Stimulated activated CD4-positive, alpha-beta T cell treated with anti-CD3 and anti-CD28 coated beads, Interleukin-1b, Interleukin-23, amount 100 ng/mL, for 4 hours (primary cell): ENCODE results near the gene TENM4.

ENCODE experiments used
- DNase-seq, 2 donors: peaks; one replicate each; pipeline ENCODE4 v3.0.0-alpha.2; 2020; ENCODE audit warnings: low read depth in 2 of 2

Gene TENM4

DNA sequence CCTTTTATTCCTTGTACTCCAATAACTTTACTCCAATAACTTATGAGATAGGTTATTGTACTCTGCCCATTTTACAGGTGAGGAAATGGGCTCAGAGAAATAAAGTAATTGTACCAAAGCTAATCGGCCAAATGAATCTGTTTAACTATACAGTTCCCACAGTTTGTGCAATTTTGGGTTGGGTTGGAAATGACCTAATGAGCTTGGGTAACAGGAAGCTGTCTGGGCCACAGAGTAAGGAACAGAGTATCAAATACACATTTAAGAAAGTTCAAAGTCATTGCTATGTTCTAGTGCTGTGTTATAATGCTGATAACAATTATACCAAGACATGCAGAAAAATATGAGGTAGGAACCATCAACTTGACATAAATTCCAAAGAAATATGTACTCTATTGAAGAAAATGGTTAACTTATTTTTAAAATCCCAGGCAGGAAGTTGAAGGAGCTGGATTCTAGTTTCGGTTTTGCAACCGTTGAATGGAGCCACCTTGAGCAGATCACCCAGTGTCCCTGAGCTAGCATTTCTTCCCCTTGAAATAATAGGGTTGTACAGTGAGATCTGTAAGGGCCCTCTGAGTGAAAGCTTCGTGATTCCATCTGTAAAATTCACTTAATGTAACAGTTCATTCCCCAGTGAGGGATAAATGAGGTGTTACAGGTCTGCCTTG, 505.3 kb downstream of the TENM4 start:
- no peak for DNase-seq

DNA sequence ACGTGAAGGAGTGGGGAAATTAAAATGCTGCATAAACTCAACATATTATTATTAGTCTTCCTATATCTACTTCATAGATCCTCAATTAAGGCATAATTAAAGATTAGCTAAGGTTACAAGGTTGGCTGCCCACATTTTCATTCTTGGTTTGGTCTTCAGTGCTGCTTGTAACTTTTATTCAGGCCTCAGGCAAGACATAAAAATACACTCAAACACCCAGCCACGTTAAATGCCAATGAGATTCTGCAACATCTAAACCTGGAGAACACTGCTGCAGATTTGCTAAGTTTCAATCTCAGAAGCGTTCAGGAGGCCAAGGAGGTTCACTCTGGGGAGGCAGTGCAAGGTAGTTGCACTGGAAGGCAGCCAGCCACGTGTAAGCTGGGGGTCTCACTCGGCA, 507.5 kb downstream of the TENM4 start:
- DNase-seq = no peak

DNA sequence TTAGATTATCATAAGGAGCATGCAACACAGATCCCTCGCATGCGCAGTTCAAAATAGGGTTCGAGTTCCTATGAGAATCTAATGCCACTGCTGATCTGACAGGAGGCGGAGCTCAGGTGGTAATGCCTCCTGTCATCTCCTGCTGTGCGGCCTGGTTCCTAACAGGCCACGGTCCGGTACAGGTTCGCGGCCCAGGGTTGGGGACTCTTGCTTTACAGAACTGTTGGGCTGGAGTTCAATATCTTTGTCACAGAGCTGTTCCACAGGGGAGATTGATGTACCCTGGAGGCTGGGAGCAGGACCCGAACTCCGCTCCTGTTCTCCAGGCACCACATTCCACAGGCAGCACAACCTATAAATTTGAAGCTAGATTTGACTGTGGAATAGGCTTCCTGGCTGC, 508.1 kb downstream of the TENM4 start:
- no peak for DNase-seq

- DNase-seq = no peak
These were observed 508.9 kb downstream of the TENM4 start for GRCh38 chr11:78931891-78932290.

DNA sequence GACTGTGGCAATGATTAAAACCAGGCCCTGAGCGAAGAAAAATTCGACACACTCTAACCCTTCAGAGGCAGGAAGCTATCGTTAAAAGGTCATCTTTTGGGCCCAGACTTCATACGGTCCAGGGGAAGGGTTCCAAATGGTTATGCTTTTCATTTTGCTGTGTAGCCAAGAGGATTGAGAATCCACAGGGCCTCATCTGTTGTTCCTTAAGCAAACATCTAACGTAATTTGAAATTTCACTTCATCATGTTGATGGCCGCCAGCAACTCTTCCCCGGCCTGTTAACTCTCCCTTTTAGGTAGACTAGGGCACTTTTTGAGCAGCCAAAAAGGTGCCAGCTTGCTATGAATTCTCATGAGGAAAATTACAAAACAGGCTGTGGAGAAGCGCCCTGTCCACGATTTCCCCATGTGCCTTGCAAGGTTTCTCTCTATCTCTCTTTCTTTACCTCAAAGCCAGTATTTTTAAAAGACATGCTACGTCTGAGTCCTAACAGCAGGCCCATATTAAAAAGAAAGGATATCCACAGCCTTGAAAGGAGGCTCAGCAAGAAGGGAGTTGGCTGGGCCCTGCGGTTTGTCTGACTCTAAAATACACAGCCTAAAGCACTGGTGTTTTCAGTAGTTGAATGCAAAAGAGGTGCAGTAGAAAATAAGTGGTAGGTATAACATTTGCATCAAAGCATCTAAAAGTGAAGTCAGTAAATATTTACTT, 509.9 kb downstream of the TENM4 start:
- DNase-seq = no peak

DNA sequence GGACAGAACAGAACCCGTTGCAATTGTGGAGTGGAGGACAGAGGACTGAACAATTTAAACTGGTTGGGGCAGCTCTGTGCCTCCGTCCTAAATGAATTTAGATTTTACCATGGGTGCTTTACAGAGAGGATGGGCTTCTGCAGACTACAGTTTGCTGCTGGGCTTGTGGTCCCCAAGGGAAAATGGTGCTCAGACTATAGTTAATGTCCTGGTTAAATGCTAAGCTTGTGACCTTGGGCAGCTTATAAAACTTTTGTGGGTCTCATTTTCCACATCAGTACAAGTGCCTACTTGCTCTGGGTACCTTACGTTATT, 511.0 kb downstream of the TENM4 start:
- DNase-seq = no peak

DNA sequence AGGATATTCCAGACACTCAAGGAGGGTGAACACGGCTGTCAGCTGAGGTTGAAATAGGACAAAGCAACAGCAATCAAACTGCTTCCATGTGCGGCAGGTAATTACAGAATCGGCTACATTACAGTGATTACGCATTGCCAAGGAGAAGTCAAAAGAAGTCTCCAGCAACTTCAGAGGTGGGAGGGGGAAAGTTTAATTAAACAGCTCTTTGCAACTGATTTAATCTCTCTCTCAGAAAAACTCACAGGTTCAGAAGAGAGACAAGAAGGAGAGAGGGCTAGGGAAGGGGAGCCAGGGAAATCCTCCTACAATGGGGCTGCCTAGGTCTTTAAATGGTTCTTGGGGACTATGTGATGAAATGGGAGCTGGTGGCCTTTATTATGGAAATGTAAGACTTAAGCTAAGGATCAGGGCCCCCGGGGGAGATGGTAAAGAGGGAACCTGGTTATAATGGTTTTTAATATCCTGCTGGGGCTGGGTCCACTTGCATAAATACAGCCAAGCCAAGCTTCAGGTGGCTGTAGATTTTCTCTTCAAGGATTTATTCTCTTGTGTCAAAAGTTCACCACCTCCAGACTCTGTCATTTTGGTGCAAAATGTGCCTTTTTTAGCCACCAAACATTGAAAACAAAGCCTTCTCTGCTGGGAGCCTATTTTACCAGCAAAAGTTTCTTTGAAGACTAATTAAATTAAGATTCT, 511.5 kb downstream of the TENM4 start:
- DNase-seq = no peak

GRCh38 chr11:78927511-78927910, 513.3 kb downstream of the TENM4 start:
- no peak for DNase-seq

- DNase-seq = no peak
These were observed 514.0 kb downstream of the TENM4 start for GRCh38 chr11:78926633-78927338.

GRCh38 chr11:78925387-78925786, 515.4 kb downstream of the TENM4 start:
- DNase-seq = no peak

GRCh38 chr11:78922859-78923625, 517.8 kb downstream of the TENM4 start:
- no peak for DNase-seq

DNA sequence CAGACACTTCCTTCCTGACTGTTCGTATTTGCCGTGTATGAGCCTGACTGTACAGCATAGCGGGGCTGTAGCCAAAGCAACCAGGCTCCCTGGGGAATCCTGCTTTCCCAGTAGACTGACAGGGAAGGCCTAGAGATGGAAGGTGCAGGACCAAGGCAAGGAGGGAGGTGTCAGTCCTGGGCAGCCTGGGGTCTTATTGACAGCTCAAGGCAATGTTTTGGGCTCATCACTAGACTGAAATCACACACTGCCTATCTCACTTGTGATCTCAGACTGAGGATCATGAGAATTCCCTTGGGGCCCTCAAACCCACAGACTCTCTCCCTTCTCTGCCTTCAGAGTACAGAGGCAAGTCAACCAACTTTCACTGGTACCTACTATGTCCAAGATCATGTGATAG, 519.3 kb downstream of the TENM4 start:
- DNase-seq = no peak

- no peak for DNase-seq
These were observed 520.5 kb downstream of the TENM4 start for GRCh38 chr11:78920329-78920728.

DNA sequence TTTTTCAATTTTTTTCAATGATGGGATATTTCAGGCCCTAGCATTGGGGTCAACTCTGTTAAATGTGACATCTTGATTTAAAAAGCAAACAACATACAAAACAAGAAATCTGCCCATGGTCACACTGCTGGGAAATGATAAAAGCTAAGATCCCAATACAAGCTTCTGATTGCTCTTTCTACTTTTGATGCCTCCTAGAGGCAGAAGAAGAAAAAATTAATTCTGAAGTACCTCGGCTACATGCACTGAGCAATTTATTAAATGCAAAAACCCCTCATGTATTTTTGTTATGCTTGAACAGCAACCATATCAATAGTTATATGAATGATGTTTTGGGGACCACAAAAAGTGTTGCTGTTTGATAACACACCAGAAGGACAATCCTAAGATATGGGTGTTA, 524.1 kb downstream of the TENM4 start:
- DNase-seq = no peak

DNA sequence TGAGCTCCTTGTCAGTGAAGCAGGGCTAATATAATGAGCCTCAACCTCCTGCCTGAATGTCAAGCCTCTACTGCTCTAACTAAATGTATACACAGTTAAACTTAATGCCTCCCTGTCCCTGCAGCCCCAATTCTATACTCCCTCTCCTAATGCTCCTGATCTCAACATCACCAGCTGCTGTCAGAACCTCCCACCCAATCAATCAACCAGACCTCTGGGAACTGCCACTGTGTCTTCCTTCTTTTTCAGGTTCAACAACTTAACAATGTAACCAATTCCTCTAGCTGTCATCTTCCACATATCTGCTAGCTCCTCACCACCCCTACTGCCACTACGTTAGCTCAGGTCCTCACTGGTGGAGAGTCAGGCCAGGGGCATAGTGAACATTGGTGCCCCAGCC, 526.3 kb downstream of the TENM4 start:
- DNase-seq = no peak

- no peak for DNase-seq
These were observed 528.1 kb downstream of the TENM4 start for GRCh38 chr11:78912778-78913177.

GRCh38 chr11:78910322-78910721, 530.5 kb downstream of the TENM4 start:
- no peak for DNase-seq

DNA sequence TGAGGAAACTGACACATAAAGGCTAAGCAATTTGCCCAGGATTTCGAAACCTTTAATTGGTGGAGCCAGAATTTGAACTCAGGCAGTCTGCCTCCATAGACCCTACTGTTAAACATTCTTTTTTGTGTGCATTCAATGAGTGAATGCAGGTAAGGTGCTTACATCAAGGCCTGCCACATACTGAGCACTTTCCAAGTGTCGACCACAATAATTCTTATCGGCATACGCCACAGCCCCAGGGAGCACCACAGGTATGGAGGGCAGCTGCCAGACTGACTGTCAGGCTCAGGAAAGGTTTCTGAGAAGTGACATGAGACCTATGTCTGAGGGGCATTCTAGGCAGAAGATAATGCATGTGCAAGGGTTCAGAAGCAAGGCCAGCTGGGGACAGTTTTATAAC, 531.4 kb downstream of the TENM4 start:
- no peak for DNase-seq

- DNase-seq = no peak
These were observed 533.2 kb downstream of the TENM4 start for GRCh38 chr11:78907636-78908035.

DNA sequence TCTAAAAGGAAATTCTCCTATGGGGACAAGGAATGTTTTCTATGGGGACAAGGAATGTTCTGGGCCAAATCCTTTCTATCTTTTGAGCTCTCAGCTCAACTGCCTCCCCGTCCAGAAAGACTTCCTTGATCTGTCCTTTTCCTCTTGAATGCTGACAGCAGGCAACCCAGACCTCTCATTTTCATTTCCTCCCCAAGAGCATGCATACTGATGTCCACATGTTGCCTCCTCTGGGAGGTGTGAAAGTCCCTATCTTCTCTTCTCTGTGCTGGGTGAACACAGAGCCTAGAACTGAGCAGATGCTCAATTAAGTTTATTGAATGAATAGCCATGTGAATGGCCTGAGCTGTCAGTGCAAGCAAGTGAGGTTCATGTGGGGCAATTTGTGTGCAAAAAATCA, 534.3 kb downstream of the TENM4 start:
- no peak for DNase-seq

DNA sequence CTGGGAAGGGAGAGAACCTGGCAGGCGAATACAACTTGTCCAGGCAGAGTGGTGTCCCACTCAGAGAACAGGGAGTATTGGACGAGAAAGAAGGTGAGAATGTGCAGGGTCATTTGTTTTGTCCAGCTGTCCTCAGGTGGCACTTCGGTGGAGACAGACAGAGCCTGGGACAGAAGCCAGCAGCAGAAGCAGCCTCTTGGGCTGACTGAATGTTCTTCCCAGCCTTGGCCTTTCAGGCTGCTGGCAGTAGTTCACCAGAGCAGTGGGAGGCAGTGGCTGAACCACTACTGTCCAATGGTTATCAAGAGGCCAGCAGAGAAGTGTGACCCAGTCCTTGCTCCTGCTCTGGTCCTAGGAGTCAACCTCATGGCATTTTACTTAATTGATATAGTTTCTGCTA, 535.1 kb downstream of the TENM4 start:
- DNase-seq = no peak
